NCI-H187 treated with DMSO at 0.1 percent for 48 hours (cell line): ENCODE results near the gene CDS2.

ENCODE experiments used
- DNase-seq: peaks from one replicate; lab custom pipeline; 2025; lab: John Stamatoyannopoulos, UW

The CDS2 gene

GRCh38 chr20:5181958-5182357 is 55.1 kb downstream of the CDS2 start:
- no peak for DNase-seq

- no peak for DNase-seq
Measured at GRCh38 chr20:5182615-5183254, 55.9 kb downstream of the CDS2 start.

- DNase-seq = no peak
Measured at GRCh38 chr20:5183731-5184474, 57.1 kb downstream of the CDS2 start.

- no peak for DNase-seq
Measured at GRCh38 chr20:5184684-5185083, 57.9 kb downstream of the CDS2 start.

GRCh38 chr20:5187122-5187521 is 60.3 kb downstream of the CDS2 start:
- DNase-seq = no peak

GRCh38 chr20:5188736-5189135 is 61.9 kb downstream of the CDS2 start:
- no peak for DNase-seq

- DNase-seq = no peak
Measured at GRCh38 chr20:5189917-5190316, 63.1 kb downstream of the CDS2 start.

GRCh38 chr20:5190444-5190843 is 63.6 kb downstream of the CDS2 start:
- no peak for DNase-seq

GRCh38 chr20:5191829-5192569 is 65.2 kb downstream of the CDS2 start:
- peak; percentile 59 for DNase-seq

GRCh38 chr20:5192570-5193431 is 66.0 kb downstream of the CDS2 start:
- DNase-seq = no peak

- DNase-seq = no peak
Measured at GRCh38 chr20:5195655-5196054, 68.8 kb downstream of the CDS2 start.

- DNase-seq = no peak
Measured at GRCh38 chr20:5196149-5196548, 69.3 kb downstream of the CDS2 start.

GRCh38 chr20:5197270-5197827 is 70.5 kb downstream of the CDS2 start:
- DNase-seq = no peak

- no peak for DNase-seq
Measured at GRCh38 chr20:5197847-5198650, 71.2 kb downstream of the CDS2 start.

- DNase-seq = no peak
Measured at GRCh38 chr20:5198651-5198924, 71.8 kb downstream of the CDS2 start.

- DNase-seq = no peak
Measured at GRCh38 chr20:5203380-5203779, 76.6 kb downstream of the CDS2 start.

- peak; percentile 53 for DNase-seq
Measured at GRCh38 chr20:5205348-5206210, 78.8 kb downstream of the CDS2 start.

- no peak for DNase-seq
Measured at GRCh38 chr20:5207138-5207537, 80.3 kb downstream of the CDS2 start.

- no peak for DNase-seq
Measured at GRCh38 chr20:5211803-5212714, 85.3 kb downstream of the CDS2 start.
